HepG2 (cell line): ENCODE data around the gene MAEA. TPM values are rescaled to one million over a fixed set of nuclear protein-coding genes. Genes with fewer than 3 reads are reported as not detected.
A peak's percentile ranks its signal among the peaks of the same experiment; 100 is the strongest.

Source experiments
- ARNT2 ChIP-seq: sonication (generic); formaldehyde crosslinking; IDR thresholded peaks from 2 replicates; pipeline ENCODE4 v1.8.0; 2022; ENCODE audit warnings: mild to moderate bottlenecking, low read depth, missing genetic modification reagents, moderate library complexity
- CCAR2 ChIP-seq: fragments of 200-400 bp; formaldehyde crosslinking; optimal IDR thresholded peaks from 2 replicates; pipeline ENCODE3; 2018; ENCODE audit warnings: low read depth, mild to moderate bottlenecking, low read length, moderate library complexity
- ELF1 ChIP-seq: sonication (generic); formaldehyde crosslinking; IDR thresholded peaks from 2 replicates; pipeline ENCODE4 v1.4.0; 2020; ENCODE audit warnings: missing genetic modification reagents
- GATAD1 ChIP-seq: IDR thresholded peaks from 2 replicates; pipeline ENCODE4 v1.6.1; 2016; ENCODE audit warnings: missing genetic modification reagents, missing compliant biosample characterization
- KAT8 ChIP-seq: IDR thresholded peaks from 2 replicates; pipeline ENCODE4 v1.6.1; 2016; ENCODE audit warnings: missing genetic modification reagents, missing compliant biosample characterization
- KLF6 ChIP-seq: IDR thresholded peaks from 2 replicates; pipeline ENCODE4 v1.8.0; 2016; ENCODE audit warnings: missing biosample characterization, missing genetic modification reagents
- PRMT3 ChIP-seq: sonication (generic); formaldehyde crosslinking; IDR thresholded peaks from 2 replicates; pipeline ENCODE4 v1.8.1; 2022; ENCODE audit warnings: low read depth, mild to moderate bottlenecking, moderate library complexity, missing genetic modification reagents, borderline replicate concordance
- ZNF24 ChIP-seq: fragments of 450-650 bp; IDR thresholded peaks from 2 replicates; pipeline ENCODE4 v1.6.1; 2017; ENCODE audit warnings: antibody characterized with exemption, mild to moderate bottlenecking
- ZNF605 ChIP-seq: sonication (generic); formaldehyde crosslinking; IDR thresholded peaks from 2 replicates; pipeline ENCODE4 v1.8.0; 2022; ENCODE audit warnings: mild to moderate bottlenecking, missing genetic modification reagents
- ZNF878 ChIP-seq: sonication (generic); formaldehyde crosslinking; IDR thresholded peaks from 2 replicates; pipeline ENCODE4 v1.8.1; 2023; ENCODE audit warnings: mild to moderate bottlenecking, missing genetic modification reagents, moderate library complexity
- polyA plus RNA-seq, 8 experiments: library from polyadenylated mRNA; depleted of rRNA in 3 of 8; stranded (reverse) in 7 of 8; unstranded in 1 of 8; fragments of >200 nt; fragmentation: Illumina TruSeq in 4 of 8; extraction: Trizol in 4 of 8; gene quantifications; 2 replicates each; pipeline versions ENCODE4 v1.2.1 to v1.2.3, GENCODE V29; 2011 to 2016; ENCODE audit warnings: low read depth in 4 of 8, missing spikeins in 1 of 8, mixed read lengths in 1 of 8; ENCODE audit not compliant: insufficient read depth in 1 of 8
- total RNA-seq, 5 experiments: library from RNA; depleted of rRNA; stranded (reverse); fragments of >200 nt; fragmentation: Illumina TruSeq; extraction: Trizol; gene quantifications; 2 replicates each; pipeline ENCODE4 v1.2.3, GENCODE V29; 2016; ENCODE audit warnings: low read depth in 1 of 5
- TF ChIP-seq, protein P1 (sequence below): sonication (generic); formaldehyde crosslinking; IDR thresholded peaks from 2 replicates; pipeline ENCODE4 v1.5.1; 2020; ENCODE audit warnings: mild to moderate bottlenecking, missing genetic modification reagents, moderate library complexity
- TF ChIP-seq, protein P2 (sequence below), 2 experiments: sonication (generic) in 1 of 2; formaldehyde crosslinking in 1 of 2; IDR thresholded peaks; 2 replicates each; pipeline versions ENCODE4 v1.4.0 to v1.6.1; 2016 to 2020; ENCODE audit warnings: borderline replicate concordance in 1 of 2, low read depth in 1 of 2, mild to moderate bottlenecking in 1 of 2, missing genetic modification reagents in 1 of 2
- TF ChIP-seq, protein P3 (sequence below): sonication (generic); formaldehyde crosslinking; IDR thresholded peaks from 2 replicates; pipeline ENCODE4 v1.9.0; 2021; ENCODE audit warnings: missing genetic modification reagents, mild to moderate bottlenecking, borderline replicate concordance
- TF ChIP-seq, protein P4 (sequence below): sonication (generic); formaldehyde crosslinking; IDR thresholded peaks from 2 replicates; pipeline ENCODE4 v1.4.0; 2020; ENCODE audit warnings: missing genetic modification reagents, borderline replicate concordance

Gene MAEA
- total and polyA plus RNA-seq, 2 of the 13 experiments (the other 11 are each of a cell fraction or from before 2014, with no cell fraction given): 52.0 to 57.1 TPM

DNA sequence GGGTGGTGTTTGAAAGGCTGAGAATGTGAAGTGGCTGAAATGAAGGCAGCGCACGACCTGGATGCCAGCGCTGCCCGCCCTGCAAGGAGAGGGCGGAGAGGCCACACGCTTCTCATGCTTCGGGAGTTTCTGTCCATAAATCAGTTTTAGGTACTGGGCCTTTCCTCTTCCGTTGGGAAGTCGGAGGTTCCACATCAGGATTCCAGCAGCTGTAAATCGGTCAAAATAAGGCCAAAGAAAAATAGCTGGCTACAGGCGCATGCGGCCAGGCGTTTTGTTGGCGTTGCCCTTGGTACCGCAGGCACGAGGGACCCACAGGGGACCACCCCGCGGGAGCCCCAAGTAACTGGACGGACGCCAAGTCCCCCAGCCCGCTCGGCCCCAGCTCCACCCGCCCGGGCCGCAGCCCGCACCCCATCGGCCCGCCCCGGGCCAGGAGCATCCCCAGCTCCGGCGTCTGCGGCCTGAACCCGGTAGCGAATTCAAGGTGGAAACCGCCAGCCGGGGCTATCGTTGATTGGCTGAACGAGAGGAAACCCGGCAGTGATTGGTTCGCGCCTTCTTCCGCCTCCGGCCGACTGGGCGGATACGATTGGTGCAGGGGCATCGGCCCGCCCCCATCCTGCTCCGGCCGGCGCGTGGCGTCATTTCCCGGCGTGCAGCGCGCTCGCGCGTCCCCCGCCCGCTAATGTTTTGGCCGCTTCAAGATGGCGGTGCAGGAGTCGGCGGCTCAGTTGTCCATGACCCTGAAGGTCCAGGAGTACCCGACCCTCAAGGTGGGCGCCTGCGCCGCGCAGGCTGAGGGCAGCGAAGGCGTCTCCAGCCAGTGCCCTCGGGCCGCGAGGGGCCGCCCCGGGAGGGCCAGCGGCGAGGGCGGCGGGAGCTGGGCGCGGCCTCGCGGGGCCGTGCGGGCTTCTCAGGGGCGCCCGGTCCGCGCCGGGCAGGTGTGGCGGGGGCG, at the start of gene MAEA (continued):
- TF ChIP-seq, protein P1, sequence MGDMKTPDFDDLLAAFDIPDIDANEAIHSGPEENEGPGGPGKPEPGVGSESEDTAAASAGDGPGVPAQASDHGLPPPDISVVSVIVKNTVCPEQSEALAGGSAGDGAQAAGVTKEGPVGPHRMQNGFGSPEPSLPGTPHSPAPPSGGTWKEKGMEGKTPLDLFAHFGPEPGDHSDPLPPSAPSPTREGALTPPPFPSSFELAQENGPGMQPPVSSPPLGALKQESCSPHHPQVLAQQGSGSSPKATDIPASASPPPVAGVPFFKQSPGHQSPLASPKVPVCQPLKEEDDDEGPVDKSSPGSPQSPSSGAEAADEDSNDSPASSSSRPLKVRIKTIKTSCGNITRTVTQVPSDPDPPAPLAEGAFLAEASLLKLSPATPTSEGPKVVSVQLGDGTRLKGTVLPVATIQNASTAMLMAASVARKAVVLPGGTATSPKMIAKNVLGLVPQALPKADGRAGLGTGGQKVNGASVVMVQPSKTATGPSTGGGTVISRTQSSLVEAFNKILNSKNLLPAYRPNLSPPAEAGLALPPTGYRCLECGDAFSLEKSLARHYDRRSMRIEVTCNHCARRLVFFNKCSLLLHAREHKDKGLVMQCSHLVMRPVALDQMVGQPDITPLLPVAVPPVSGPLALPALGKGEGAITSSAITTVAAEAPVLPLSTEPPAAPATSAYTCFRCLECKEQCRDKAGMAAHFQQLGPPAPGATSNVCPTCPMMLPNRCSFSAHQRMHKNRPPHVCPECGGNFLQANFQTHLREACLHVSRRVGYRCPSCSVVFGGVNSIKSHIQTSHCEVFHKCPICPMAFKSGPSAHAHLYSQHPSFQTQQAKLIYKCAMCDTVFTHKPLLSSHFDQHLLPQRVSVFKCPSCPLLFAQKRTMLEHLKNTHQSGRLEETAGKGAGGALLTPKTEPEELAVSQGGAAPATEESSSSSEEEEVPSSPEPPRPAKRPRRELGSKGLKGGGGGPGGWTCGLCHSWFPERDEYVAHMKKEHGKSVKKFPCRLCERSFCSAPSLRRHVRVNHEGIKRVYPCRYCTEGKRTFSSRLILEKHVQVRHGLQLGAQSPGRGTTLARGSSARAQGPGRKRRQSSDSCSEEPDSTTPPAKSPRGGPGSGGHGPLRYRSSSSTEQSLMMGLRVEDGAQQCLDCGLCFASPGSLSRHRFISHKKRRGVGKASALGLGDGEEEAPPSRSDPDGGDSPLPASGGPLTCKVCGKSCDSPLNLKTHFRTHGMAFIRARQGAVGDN (CRISPR knock-in tag): peak; percentile 76
- TF ChIP-seq GATAD1 (CRISPR knock-in tag): peak; percentile 92
- no peak for TF ChIP-seq CCAR2
- TF ChIP-seq KAT8: peak; percentile 93
- TF ChIP-seq ELF1 (CRISPR knock-in tag): peak; percentile 94
- TF ChIP-seq, protein P2, sequence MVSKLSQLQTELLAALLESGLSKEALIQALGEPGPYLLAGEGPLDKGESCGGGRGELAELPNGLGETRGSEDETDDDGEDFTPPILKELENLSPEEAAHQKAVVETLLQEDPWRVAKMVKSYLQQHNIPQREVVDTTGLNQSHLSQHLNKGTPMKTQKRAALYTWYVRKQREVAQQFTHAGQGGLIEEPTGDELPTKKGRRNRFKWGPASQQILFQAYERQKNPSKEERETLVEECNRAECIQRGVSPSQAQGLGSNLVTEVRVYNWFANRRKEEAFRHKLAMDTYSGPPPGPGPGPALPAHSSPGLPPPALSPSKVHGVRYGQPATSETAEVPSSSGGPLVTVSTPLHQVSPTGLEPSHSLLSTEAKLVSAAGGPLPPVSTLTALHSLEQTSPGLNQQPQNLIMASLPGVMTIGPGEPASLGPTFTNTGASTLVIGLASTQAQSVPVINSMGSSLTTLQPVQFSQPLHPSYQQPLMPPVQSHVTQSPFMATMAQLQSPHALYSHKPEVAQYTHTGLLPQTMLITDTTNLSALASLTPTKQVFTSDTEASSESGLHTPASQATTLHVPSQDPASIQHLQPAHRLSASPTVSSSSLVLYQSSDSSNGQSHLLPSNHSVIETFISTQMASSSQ (IDR thresholded peaks at IDR 0.05; ENCODE audit: low read depth): peak; percentile 29; the same call in 1 of the 2 replicates
- TF ChIP-seq, protein P2 (CRISPR knock-in tag; IDR thresholded peaks at IDR 0.05; ENCODE audit: borderline replicate concordance): peak; percentile 70; the same call in 1 of the 2 replicates
- peak; percentile 63; the same call in 1 of the 2 replicates for TF ChIP-seq ZNF878 (CRISPR knock-in tag)
- TF ChIP-seq PRMT3 (CRISPR knock-in tag): 0 out of 2 replicates have a peak, but pooled peaks have one; percentile 44
- TF ChIP-seq, protein P3, sequence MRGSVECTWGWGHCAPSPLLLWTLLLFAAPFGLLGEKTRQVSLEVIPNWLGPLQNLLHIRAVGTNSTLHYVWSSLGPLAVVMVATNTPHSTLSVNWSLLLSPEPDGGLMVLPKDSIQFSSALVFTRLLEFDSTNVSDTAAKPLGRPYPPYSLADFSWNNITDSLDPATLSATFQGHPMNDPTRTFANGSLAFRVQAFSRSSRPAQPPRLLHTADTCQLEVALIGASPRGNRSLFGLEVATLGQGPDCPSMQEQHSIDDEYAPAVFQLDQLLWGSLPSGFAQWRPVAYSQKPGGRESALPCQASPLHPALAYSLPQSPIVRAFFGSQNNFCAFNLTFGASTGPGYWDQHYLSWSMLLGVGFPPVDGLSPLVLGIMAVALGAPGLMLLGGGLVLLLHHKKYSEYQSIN (CRISPR knock-in tag): no peak
- TF ChIP-seq, protein P4, sequence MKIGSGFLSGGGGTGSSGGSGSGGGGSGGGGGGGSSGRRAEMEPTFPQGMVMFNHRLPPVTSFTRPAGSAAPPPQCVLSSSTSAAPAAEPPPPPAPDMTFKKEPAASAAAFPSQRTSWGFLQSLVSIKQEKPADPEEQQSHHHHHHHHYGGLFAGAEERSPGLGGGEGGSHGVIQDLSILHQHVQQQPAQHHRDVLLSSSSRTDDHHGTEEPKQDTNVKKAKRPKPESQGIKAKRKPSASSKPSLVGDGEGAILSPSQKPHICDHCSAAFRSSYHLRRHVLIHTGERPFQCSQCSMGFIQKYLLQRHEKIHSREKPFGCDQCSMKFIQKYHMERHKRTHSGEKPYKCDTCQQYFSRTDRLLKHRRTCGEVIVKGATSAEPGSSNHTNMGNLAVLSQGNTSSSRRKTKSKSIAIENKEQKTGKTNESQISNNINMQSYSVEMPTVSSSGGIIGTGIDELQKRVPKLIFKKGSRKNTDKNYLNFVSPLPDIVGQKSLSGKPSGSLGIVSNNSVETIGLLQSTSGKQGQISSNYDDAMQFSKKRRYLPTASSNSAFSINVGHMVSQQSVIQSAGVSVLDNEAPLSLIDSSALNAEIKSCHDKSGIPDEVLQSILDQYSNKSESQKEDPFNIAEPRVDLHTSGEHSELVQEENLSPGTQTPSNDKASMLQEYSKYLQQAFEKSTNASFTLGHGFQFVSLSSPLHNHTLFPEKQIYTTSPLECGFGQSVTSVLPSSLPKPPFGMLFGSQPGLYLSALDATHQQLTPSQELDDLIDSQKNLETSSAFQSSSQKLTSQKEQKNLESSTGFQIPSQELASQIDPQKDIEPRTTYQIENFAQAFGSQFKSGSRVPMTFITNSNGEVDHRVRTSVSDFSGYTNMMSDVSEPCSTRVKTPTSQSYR: peak; percentile 66; the same call in 1 of the 2 replicates
- TF ChIP-seq ZNF24: no peak
- peak; percentile 86 for TF ChIP-seq ARNT2 (CRISPR knock-in tag)
- peak; percentile 85 for TF ChIP-seq ZNF605 (CRISPR knock-in tag)
- 0 out of 2 replicates have a peak, but pooled peaks have one; percentile 54 for TF ChIP-seq KLF6 (CRISPR knock-in tag)
